Fibroblast of villous mesenchyme (primary cell): ENCODE data around the gene CCDC146. TPM values are rescaled to one million over a fixed set of nuclear protein-coding genes. Genes with fewer than 3 reads are reported as not detected.

Experiments used
- DNase-seq: peaks from one replicate; pipeline ENCODE4 v3.0.0-alpha.2; 2010; ENCODE audit warnings: low read depth
- H3K4me3 ChIP-seq: 2 replicates; pipeline ENCODE4 v1.5.1; 2011; ENCODE audit warnings: low read depth, mild to moderate bottlenecking, low read length
- total RNA-seq: library from RNA; depleted of rRNA; stranded (reverse); fragments of >200 nt; gene quantifications from 2 replicates; pipeline ENCODE4 v1.2.3, GENCODE V29; 2012
- TF ChIP-seq, protein P1 (sequence below): IDR thresholded peaks from 2 replicates; pipeline ENCODE4 v1.5.1; 2012; ENCODE audit warnings: low read depth, mild to moderate bottlenecking, low read length; ENCODE audit not compliant: insufficient read depth

CCDC146 gene
- total RNA-seq, 1 donor = 1.7 TPM

DNA sequence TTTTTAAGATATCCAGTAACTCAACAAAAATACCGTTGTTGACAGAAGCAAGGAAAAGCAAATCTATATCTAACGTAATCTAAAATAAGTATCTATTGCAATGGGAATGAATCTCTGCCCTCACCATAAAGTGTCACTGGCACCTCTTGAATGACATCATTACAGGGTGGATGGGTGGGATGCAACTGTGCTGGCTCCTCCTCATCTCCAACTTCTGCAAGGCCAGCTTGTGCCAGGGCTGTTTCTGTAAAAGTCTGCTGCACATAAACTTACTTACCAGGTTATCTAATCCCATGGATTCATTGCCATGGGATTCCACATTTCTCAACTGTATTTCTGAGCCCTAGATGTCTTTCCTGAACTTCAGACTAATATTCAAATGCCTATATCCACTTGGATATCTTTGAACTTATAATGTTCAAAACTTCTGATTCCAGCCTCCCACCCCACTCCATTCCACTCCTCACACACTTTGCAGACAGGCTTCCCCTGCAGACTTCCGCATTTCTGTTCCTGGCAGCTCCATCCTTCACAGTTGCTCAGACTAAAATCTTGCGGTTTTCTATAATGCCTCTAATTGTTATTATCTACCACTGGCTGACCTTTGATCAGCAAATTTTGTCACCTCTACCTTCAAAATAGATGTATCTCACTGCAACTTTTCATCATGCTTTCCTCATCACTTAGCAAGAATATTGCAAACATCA, 66.5 kb downstream of the CCDC146 start:
- H3K4me3 ChIP-seq = no peak overlapping the region
- TF ChIP-seq, protein P1, sequence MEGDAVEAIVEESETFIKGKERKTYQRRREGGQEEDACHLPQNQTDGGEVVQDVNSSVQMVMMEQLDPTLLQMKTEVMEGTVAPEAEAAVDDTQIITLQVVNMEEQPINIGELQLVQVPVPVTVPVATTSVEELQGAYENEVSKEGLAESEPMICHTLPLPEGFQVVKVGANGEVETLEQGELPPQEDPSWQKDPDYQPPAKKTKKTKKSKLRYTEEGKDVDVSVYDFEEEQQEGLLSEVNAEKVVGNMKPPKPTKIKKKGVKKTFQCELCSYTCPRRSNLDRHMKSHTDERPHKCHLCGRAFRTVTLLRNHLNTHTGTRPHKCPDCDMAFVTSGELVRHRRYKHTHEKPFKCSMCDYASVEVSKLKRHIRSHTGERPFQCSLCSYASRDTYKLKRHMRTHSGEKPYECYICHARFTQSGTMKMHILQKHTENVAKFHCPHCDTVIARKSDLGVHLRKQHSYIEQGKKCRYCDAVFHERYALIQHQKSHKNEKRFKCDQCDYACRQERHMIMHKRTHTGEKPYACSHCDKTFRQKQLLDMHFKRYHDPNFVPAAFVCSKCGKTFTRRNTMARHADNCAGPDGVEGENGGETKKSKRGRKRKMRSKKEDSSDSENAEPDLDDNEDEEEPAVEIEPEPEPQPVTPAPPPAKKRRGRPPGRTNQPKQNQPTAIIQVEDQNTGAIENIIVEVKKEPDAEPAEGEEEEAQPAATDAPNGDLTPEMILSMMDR = no peak
- DNase-seq = no peak

DNA sequence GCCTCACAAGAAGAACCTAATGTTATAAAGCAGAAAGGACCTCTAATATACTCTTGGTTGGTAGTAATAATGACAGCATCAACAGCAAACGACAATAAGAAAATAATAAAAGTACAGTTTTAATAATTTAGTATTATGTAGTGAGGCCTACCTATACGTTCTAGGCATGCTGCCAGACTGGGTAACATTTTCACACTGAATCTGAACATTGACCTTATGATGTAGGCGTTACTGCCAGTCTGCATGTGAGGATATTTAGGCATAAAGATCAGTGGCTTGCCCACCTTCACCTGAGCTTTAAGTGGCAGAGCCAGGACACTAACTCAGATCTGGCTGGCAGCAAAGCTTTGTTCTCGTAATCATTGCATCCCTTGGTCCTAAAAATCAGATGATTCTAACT, 74.7 kb downstream of the CCDC146 start:
- H3K4me3 ChIP-seq = no peak overlapping the region
- TF ChIP-seq, protein P1 = no peak

DNA sequence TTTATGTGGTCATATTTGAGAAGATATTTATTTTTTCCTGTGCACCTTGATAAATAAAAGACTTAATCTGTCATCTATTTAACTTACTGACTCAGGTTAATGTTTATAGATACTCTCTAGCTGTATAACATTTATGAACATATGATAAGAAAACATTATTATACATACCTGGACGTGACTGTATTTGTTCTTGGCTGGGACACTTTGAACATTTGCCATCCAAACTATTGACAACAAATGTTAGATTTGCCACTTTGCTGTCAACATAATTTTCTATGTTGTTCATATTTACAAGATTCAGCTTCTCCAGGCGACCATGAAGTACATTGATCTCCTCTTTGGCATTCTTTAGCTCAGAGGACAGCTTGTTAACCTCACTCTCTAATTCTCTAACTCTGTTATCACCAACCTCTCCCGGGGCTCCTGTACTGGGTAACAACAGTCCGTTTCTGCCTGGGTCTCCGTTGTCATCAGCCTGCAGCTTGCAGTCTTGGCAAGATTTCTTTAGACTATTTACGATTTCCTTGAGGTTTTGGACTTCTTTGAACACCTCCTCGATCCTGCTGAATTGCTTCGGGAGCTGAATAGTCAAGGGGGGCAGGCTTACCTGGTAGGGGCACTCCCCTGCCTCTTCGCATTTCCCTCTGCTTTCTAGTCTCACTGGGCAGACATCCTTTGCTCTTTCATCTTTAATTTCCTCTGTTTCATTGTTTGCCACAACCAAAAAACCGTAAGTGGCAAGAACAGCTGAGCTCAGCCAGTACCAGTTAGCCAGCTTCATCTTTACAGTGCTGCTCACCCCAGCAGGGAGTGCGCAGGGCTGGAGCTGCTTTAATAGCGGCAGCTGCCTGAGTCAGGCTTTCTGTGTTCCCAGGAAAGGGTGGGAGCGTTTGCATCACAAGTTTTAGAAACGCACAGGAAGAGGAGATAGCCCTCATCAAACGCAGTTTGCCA, 76.9 kb downstream of the CCDC146 start, which contains the start of gene FGL2:
TSS of gene FGL2 (minus strand) at position 807 of the 954 bp plus-strand sequence. CDS start at position 781, 26 bp downstream.
- peak; percentile 37 for DNase-seq
- peak within 1 kb of the TSS; percentile 23 for H3K4me3 ChIP-seq
- TF ChIP-seq, protein P1 = no peak

More for the DNA sequence above, 74.7 kb downstream of the CCDC146 start:
- no peak for DNase-seq

GRCh38 chr7:77200542-77200941, 78.1 kb downstream of the CCDC146 start:
- H3K4me3 ChIP-seq = no peak overlapping the region
- TF ChIP-seq, protein P1 = no peak
- no peak for DNase-seq

- TF ChIP-seq, protein P1 = no peak
- peak; percentile 2 for DNase-seq
- no peak overlapping the region for H3K4me3 ChIP-seq
These were observed 80.1 kb downstream of the CCDC146 start for GRCh38 chr7:77202481-77202976.

- TF ChIP-seq, protein P1 = no peak
- DNase-seq = no peak
- no peak overlapping the region for H3K4me3 ChIP-seq
These were observed 83.3 kb downstream of the CCDC146 start for GRCh38 chr7:77205706-77206105.
